GM21737 (cell line): ENCODE measurements around the gene EGFLAM.

ENCODE experiments used
- ATAC-seq: cut with Tn5 transposase; IDR thresholded peaks from one replicate; pipeline ENCODE4 v1.9.1; 2021; ENCODE audit warnings: mild to moderate bottlenecking, moderate library complexity; ENCODE audit not compliant: unreplicated experiment

Gene EGFLAM

DNA sequence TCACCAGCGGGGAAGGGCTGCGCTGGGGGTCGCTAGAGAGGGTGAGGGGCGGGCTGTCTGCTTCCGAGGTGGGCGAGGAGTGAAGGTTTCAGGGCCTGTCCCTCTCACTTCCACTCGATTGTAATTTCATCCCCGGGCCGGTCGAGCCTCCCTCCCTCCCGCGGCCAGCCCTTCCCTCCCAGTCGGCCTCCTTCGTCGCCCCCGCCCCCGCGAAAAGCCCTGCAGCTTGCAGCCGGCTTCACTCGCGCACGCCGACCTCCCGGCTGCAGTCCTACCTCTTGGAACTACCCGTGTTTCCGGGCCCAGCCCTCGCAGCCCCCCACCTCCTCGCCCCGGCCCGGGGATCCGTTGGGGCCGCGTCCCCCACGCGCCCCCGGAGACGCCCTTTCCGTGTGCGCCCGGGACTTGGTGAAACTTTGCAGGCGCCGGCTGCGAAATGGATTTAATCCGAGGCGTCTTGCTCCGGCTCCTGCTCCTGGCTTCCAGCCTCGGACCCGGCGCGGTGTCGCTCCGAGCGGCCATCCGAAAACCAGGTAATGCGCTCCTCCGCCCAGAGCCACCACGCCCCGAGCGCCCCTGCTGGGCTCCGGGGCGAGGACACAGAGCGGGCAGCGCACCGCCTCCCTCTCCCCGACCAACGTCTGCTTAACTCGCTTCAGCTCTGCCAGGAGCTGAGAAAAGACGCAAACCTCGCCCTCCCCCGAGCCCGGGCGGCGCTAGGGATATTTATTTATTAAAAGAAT is at the start of gene EGFLAM:
Gene EGFLAM, plus strand, starts transcription at position 241 of the 743 bp plus-strand sequence. Its CDS starts 196 bp downstream, at position 437.
- ATAC-seq = no peak

DNA sequence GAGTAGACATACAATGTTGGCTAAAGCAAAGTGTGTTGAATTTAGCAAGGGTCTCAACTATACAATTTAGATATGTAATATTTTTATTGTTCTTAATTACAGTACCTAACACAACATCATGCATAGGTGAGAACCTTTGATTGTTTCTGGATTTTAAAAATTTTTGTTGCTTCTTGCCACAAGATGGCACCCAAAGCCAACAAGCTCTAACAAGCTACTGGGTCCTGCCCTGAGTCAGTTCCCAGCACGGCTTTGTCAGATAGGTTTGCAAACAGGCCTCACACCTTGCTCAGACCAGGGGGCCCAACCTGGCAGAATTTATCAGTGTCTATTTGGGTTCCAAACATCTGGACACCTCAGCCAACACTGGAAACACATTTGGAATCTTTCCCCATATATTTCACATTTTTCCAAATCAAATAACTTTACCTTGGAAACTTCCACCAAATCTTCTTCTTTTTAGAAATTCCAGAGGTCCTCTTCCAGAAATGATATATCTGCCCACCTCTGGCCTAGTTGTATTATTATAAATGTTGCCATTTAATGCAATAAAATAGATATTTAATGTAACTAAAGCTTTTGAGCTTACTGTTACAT is 49.5 kb upstream of the EGFLAM start:
- no peak for ATAC-seq

DNA sequence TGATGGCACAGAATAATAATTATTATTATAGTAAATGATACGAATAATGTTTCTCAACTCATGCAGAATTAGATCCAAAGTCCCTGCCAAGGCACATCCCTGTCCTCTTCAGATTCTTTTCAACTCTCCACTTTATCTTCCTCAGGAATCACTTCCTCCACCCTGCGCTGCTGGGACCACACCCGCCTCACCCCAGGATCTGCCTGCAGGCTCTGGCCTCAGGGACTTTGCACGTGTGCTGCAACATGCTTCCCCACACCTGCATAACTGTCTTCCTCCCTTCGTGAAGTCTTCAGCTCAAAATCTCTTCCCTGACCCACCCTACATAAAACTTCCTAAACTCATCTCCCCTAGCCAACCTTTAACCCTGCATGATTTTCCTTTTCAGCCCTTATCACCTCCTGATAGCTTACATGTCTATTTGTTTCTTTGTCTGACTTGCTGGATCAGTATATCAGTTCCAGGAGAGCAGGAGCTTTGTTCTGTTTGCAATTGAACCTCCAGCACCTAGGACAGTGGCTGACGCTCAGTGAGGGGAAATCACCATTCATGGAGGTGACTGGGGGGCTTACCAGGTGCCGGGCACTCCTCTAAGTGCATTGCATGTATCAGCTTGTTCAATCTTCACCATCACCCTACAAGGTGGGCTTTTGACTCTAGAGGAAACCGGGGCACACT is 47.5 kb upstream of the EGFLAM start:
- ATAC-seq = no peak

DNA sequence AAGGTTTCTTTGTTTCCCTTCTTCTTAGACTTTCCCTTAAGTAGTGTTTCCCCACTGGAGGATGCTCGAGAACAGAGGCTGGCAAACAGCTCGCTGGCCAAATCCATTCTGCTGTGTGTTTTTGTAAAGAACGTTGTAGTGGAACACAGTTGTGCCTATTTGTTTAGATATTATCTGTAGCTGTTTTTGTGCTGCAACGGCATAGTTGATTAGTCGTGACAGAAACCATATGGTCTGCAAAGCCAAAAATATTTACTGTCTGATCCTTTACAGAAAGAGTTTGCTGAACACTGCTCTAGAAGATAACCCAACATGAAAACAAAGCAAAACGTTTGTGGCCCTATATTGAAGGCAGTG is 47.0 kb upstream of the EGFLAM start:
- no peak for ATAC-seq

DNA sequence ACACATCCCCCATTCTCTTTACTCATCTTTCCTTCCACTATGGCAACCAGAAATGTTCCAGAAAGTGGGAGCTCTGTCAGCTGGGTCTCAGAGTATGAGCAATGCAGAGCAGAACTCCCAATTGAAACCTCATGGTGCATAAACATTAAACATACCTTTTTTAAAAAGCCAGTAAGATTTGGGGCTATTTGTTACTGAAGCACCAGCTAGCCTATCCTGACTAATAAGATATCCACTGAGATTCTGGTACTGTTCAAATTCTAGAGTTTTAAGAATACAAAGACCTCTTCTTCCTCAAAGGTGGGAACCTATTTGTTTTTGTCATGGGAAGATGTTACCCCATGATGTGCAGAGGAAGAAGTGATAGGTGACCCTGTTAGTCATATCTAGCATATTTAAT is 46.1 kb upstream of the EGFLAM start:
- ATAC-seq = no peak

DNA sequence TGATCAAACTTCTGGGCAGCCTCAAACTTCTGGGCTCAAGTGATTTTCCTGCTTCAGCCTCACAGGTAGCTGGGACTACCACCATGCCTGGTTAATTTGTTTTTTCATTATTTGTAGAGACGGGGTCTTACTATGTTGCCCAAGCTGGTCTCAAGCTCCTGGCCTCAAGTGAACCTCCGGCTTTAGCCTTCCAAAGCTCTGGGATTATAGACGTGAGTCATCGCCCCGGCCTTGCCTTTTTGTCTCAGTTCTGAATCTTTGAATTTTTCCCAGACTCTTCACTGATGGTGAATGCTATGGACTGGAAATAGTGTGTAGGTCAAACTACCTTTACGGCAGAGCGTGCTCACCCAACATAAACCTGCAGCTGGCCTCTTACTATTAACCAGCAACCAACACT is 32.3 kb upstream of the EGFLAM start:
- ATAC-seq = no peak

DNA sequence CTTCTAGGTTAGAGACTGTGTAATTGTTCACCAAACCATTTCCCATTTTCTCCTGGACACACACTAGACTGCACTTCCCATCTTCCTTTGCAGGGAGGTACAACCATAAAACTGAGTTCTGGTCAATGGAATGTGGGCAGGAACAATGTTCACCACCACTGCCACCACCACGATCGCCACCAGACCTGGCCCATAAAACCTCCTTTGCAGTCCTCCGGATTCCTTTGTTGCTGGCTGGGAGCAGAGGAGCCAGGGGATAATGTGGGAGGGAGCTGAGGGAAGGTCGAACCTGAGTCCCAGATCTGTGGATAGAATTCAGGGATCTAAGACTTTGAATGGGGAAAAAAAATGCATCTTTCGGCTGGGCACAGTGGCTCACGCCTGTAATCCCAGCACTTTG is 29.4 kb upstream of the EGFLAM start:
- ATAC-seq = no peak

DNA sequence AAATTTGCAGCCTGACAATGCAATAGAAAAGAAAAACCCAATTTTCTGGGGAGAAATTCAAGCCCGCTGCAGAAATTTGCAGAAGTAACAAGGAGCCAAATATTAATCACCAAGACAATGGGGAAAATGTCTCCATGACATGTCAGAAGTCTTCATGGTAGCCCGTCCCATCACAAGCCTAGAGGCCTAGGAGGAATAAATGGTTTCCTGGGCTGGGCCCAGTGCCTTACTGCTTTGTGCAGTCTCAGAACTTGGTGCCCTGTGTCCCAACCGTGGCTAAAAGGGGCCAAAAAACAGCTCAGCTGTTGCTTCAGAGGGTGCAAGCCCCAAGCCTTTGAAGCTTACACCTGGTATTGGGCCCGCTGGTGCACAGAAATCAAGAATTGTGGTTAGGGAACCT is 23.6 kb upstream of the EGFLAM start:
- no peak for ATAC-seq

DNA sequence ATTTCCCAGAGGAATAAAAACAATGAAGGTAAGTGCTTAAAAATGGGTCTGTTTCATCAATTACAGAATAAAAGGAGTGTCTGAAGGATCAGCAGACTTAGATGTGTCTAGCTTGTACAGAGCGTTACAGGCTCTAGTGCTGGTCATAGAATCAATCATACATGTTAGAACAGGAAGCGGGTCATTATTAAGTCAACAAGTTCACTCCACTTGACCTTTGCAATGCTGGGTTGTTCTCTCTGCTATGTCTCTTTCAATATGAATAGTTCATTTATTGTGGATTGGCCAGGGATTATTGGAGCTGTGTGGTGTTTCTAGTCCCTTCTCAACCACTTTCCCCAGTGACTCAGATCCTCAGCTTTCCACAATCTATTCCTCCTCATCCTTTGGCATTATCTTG is 20.7 kb upstream of the EGFLAM start:
- no peak for ATAC-seq

DNA sequence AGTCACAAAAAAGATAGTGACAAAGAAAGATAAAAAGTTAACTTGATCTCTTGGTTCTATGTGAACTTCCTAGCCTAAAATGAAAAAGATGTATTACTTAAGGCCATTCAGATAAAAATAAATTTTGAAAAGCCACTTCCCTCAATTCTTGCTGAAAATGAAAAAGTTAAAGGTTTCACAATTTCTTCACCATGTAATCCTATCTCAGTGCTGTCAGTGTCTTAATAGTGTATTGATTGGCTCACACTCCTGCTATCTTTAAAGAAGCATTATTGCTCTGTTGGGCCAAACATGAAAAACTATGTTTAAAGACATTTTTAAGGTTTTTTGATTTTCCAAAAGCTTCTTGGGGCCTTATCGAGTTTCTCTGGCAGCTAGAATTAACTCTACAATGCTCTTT is 18.1 kb upstream of the EGFLAM start:
- ATAC-seq = no peak

DNA sequence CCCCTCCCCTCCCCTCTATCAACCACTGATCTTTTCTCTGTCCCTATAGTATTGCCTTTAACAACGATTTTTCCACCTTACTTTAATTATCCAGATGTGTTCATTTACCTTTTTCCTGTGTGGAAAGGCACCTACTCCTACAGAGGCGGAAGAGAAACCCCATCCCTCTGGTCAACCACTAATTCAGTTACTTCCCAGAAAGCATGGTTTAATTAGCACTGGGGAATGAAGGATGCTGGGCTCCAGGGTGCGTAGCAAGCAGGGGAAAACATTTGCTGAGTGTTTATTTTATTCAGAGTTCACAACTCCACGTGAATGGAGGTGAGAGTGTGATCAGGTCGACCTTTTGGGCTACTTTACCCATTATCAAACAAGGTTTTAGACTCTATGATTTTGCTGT is 16.7 kb upstream of the EGFLAM start:
- no peak for ATAC-seq

DNA sequence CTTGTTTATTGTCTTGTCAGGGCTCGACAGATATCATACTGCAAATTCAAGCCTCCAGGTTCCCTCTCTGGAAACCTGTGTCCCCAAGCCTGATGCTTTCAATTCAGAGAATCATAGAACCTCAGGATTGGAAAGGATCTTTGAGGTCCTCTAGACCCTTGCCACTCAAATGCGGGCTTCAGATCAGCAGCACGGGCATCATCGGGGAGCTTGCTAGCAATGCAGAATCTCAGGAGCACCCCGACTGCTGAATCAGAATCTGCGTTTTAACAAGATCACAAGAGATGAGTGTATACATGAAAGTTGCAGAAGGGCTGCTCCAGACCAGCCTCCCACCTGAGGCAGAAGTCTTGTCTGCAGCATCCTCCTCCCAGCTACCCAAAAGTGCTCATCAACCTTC is 13.1 kb upstream of the EGFLAM start:
- no peak for ATAC-seq

DNA sequence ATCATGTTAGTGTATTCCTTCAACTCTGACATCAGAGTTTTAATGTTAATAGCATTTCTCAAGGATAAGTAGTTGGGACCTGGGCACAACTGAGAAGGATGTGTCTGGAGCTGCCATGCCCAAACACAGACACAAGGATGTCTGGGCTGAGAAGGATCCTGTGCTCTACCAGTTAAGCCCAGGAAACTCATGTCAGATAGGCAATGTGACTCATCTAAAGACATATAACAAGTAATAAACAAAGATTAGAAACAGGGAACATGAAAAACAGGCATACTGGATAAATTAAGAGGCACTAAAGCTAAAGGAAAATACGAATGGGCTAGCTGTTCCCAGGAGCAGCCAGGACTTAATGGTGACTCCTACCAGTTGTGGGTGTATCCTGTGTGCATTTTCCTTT is 9.1 kb upstream of the EGFLAM start:
- ATAC-seq = no peak

DNA sequence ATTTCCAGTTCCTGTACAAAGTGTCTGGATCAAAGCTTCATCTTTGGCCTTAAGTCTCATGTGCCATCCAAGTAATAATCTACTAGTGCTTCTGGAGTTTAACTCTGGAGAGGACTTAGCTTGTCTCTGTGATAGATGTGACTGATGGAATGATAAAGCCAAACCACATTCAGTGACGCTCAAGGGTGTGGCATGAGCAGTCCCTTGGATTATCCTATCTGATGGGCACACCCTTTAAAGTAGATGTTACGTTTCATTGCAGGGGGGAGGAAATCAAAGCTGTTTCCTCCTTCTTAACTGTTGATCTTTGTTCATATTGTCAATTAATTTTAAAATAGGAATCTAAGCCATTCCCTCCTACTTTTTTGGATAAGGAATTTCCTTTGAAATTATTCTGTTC is 8.5 kb upstream of the EGFLAM start:
- no peak for ATAC-seq

DNA sequence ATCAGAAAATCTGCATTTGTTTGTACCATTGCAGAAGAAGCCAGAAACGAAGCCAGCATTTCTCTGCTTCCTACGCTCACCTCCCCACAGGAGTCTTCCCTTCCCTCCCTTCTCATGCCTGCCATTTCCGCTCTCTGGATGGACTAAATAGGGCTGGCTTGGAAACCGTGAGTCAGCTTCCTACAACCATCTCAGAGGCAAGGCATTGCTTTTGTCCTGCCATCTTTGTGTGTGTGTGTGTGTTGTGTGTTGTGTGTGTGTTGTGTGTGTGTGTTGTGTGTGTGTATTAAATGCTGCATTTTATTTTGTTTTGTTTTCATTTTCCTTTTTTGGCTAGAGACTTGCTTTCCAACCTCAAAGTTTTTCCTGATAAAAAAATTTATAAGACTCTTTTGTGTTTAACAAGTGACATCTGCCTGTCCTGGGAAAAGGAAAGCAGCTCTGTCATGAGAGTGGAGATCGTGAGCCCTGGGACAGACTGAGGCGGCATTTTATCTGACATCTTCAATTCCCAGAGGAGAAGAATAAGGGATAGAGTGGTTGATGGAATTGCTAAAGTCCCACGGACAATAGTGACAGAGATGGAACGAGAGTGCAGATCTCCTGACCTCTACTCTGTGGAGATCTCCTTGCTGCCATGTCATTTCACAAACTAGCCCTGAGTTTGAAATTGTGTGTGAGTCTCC is 7.5 kb upstream of the EGFLAM start:
- ATAC-seq = no peak

DNA sequence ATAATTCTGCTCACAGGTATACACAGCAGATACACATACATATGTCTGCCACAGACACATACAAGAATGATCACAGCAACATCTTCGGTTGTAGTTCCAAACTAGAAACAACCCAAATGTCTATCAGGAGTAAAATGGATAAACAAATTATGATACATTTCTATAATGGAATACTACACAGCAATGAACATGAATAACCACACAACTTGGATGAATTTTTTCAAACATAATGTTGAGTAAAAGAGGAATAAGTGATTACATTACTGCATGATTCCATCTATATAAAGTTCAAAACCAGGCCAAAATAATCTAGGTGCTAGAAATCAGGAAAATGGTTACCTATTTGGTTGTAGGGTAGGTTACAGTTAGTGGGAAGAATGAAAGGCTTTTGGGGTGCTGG is 4.6 kb upstream of the EGFLAM start:
- no peak for ATAC-seq

DNA sequence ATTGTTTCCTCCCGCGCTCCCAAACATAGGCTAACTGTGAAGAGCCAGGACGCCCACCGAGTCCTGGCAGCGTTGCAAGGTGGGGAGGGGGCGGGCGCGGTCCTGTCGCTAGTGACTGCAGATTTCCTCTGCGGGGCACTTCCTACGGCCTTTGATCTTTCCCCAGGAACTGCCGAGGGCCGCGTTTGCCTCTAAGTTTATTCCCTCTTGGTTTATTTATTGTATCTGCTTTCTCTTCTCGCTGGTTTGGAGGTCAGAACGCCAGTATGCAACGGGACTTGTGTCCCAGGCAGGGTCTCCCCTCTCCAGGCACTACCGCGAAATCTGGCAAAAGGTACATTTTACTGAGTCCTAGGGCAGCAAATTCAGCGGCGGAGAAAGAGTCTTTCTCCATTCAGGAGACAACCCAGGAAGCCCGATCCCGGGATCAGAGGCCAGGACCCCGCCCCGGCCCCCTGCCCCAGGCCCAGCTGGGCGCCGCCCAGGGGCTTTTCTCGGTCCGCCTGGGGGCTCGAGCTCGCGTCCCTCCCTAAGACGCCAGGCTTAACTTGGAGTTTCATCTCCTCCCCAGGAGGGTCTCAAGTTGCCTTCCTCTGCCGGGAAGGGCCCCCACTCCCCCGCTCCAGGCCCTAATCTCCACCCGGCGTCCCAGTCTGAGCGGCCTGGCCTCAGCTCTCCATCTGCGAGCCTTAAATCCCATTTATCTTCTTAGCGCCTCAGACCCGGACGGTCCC is 884 bp upstream of the EGFLAM start:
- ATAC-seq = no peak

DNA sequence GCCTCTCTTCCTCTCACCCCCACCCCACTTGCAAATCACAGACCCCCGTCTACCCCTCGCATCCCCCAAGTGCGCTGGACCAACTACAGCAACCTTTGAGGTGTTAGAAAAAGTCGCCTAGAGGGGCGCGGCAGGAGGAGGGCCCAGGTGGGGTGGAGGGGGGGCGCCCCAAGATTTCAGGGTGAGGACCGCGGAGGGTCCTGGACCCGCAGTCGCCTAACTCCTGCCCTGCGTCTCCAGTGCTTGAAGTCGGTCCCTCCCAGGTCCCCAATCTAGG is 379 bp upstream of the EGFLAM start:
- ATAC-seq = no peak

DNA sequence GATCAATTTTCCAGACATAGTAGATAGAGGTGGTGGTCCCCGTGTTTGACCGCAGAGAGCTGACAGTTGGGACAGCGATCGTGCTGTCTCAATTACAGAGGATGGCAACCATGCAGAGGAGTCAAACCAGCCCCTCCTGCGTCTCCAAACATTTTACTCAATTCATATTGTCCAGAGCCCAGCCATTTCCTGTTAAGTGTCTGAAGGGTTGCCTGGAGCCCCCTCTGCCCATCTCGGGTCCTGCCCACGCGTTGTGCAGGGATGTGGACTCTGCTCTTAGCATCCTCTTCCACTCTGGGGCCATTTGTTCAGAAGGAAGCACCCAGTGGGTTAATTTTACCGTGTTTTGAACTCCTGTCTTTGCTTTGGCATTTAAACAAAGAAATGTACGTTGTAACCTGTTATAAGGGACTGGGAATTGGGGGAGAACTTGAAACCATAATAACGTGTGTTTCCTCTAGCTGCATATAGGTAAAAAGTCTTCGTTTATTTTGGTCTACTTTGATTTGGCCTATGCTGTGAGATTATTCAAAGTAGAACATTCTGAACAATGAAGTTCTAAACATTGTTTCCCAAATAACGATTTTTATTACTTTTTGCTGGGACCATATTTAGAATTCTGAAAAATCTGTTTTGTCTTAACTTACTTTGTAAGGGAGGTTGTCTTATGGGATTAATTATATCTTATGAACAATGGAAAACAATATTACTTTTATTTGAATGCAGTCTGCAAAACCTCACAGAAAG is 876 bp downstream of the EGFLAM start:
- ATAC-seq = no peak

DNA sequence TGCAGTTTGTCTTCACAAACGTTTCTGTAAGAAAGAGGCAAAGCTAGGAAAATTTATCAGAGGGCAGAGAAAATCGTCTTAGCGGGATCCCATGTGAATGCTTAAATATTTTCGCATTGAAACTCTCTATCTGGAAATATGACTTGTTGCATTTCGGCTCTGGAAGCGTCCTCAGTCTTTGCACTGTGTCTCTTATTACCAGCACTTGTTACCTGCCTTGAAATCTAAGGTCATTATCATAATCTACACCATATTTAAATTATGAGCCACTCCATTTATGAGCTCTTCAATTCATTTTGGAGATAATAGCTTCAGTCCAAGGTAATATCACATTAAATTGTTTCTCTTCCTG is 1.4 kb downstream of the EGFLAM start:
- ATAC-seq = no peak

DNA sequence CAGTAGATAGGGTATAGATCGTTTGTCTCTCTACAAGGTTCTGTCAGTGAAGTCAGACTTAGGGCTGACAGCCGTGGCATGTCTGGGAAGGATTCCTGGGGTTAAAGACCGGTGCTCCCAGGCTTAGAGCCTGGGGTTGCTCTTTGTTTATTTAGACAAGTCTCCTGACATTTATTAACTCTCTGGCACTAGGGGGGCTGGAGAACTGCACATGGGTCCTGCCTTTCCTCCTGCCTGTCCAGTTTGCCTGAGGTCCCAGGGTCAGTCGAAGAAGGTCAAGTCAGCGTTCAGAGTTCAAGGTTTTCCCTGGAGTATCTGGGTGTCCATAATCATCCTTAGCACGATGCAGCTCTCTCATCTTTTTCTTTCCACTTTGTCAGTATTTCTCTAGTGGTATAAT is 5.6 kb downstream of the EGFLAM start:
- ATAC-seq = no peak
